ENCODE measurements around the gene FGD5. TPM values are rescaled to one million over a fixed set of nuclear protein-coding genes. Genes with fewer than 3 reads are reported as not detected.

The FGD5 gene
- total and polyA plus RNA-seq, 2 experiments from 2014 or later: 7.4 to 12.2 TPM

GRCh38 chr3:14941871-14942270 lies 123.1 kb downstream of the FGD5 start:
- peaks cover 46% of the 10 kb centered on the region for H4K20me1 ChIP-seq (replicated peaks; ENCODE audit: insufficient read depth)
- peaks cover 19% of the 10 kb centered on the region; the same call in 1 of the 2 replicates for H3K36me3 ChIP-seq (ENCODE audit: insufficient read depth)
- Mint-ChIP-seq H3K4me3 (no peak overlapping the region), H3K4me1 (peaks cover 25% of the 10 kb centered on the region), H3K27me3 (ENCODE audit: insufficient read depth, low read depth, poor library complexity) (no peaks in the 10 kb centered on the region), H3K9me3 (no peaks in the 10 kb centered on the region), H3K27ac (peak overlapping the region; percentile 23; the same call in 1 of the 2 replicates), H3K36me3 (ENCODE audit: low read depth) (peaks cover 37% of the 10 kb centered on the region)
- no peaks in the 10 kb centered on the region; the same call in 1 of the 2 replicates for H3F3A ChIP-seq (replicated peaks; ENCODE audit: low read depth)
- H3K27me3 ChIP-seq (ENCODE audit: insufficient read depth): no peaks in the 10 kb centered on the region
- H3K4me3 ChIP-seq: no peak overlapping the region
- ATAC-seq: peak; percentile 36
- H3K27ac ChIP-seq (ENCODE audit: low read depth): peak overlapping the region; percentile 1; the same call in 1 of the 2 replicates
- H3K9me2 ChIP-seq (ENCODE audit: insufficient read depth): no peaks in the 10 kb centered on the region
- TF ChIP-seq ETS1 (IDR thresholded peaks at IDR 0.05) (no peak), EZH2 (IDR thresholded peaks at IDR 0.05; ENCODE audit: low read depth, unreplicated experiment) (no peak)
- TF ChIP-seq, protein P1, sequence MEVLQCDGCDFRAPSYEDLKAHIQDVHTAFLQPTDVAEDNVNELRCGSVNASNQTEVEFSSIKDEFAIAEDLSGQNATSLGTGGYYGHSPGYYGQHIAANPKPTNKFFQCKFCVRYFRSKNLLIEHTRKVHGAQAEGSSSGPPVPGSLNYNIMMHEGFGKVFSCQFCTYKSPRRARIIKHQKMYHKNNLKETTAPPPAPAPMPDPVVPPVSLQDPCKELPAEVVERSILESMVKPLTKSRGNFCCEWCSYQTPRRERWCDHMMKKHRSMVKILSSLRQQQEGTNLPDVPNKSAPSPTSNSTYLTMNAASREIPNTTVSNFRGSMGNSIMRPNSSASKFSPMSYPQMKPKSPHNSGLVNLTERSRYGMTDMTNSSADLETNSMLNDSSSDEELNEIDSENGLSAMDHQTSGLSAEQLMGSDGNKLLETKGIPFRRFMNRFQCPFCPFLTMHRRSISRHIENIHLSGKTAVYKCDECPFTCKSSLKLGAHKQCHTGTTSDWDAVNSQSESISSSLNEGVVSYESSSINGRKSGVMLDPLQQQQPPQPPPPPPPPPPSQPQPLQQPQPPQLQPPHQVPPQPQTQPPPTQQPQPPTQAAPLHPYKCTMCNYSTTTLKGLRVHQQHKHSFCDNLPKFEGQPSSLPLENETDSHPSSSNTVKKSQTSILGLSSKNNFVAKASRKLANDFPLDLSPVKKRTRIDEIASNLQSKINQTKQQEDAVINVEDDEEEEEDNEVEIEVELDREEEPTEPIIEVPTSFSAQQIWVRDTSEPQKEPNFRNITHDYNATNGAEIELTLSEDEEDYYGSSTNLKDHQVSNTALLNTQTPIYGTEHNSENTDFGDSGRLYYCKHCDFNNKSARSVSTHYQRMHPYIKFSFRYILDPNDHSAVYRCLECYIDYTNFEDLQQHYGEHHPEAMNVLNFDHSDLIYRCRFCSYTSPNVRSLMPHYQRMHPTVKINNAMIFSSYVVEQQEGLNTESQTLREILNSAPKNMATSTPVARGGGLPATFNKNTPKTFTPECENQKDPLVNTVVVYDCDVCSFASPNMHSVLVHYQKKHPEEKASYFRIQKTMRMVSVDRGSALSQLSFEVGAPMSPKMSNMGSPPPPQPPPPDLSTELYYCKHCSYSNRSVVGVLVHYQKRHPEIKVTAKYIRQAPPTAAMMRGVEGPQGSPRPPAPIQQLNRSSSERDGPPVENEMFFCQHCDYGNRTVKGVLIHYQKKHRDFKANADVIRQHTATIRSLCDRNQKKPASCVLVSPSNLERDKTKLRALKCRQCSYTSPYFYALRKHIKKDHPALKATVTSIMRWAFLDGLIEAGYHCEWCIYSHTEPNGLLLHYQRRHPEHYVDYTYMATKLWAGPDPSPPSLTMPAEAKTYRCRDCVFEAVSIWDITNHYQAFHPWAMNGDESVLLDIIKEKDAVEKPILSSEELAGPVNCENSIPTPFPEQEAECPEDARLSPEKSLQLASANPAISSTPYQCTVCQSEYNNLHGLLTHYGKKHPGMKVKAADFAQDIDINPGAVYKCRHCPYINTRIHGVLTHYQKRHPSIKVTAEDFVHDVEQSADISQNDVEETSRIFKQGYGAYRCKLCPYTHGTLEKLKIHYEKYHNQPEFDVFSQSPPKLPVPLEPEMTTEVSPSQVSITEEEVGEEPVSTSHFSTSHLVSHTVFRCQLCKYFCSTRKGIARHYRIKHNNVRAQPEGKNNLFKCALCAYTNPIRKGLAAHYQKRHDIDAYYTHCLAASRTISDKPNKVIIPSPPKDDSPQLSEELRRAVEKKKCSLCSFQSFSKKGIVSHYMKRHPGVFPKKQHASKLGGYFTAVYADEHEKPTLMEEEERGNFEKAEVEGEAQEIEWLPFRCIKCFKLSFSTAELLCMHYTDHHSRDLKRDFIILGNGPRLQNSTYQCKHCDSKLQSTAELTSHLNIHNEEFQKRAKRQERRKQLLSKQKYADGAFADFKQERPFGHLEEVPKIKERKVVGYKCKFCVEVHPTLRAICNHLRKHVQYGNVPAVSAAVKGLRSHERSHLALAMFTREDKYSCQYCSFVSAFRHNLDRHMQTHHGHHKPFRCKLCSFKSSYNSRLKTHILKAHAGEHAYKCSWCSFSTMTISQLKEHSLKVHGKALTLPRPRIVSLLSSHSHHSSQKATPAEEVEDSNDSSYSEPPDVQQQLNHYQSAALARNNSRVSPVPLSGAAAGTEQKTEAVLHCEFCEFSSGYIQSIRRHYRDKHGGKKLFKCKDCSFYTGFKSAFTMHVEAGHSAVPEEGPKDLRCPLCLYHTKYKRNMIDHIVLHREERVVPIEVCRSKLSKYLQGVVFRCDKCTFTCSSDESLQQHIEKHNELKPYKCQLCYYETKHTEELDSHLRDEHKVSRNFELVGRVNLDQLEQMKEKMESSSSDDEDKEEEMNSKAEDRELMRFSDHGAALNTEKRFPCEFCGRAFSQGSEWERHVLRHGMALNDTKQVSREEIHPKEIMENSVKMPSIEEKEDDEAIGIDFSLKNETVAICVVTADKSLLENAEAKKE (CRISPR knock-in tag; IDR thresholded peaks at IDR 0.05): no peak
- peaks cover 45% of the 10 kb centered on the region for H3K79me2 ChIP-seq (replicated peaks; ENCODE audit: insufficient read depth)
- H3K4me1 ChIP-seq (ENCODE audit: insufficient read depth): peaks cover 17% of the 10 kb centered on the region
- H2AFZ ChIP-seq: no peak overlapping the region
- no peak overlapping the region for H3K4me2 ChIP-seq
- DNase-seq (ENCODE audit: low spot score): peak; percentile 29

DNA sequence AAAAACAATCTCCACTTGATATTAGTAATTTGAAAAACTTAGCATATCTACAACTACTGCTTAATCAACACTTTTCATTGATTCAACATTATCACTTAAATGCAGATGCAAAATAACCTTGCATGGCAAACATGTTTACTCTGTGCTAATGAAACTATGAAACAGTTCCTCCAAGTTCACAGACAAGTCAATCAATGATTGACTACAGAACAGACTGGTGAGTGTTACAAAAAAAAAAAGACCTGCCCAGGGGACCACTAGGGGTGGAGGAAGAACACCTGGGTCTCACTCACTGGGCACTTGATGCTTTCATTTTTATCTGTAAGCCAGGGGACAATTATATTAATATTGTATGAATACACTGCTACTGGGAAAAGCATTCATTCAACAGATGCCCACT lies 124.3 kb downstream of the FGD5 start:
- peaks cover 17% of the 10 kb centered on the region for H3K4me1 ChIP-seq (ENCODE audit: insufficient read depth)
- H3K4me3 ChIP-seq: no peak overlapping the region
- no peaks in the 10 kb centered on the region for H3K9me2 ChIP-seq (ENCODE audit: insufficient read depth)
- H3K79me2 ChIP-seq (replicated peaks; ENCODE audit: insufficient read depth): peaks cover 49% of the 10 kb centered on the region
- DNase-seq (ENCODE audit: low spot score) (no peak), ATAC-seq (no peak)
- no peak overlapping the region for H2AFZ ChIP-seq
- no peak overlapping the region for H3K27ac ChIP-seq (ENCODE audit: low read depth)
- H3K36me3 ChIP-seq (ENCODE audit: insufficient read depth): peaks cover 19% of the 10 kb centered on the region; the same call in 1 of the 2 replicates
- Mint-ChIP-seq H3K4me3 (no peak overlapping the region), H3K4me1 (peaks cover 25% of the 10 kb centered on the region), H3K27ac (no peak overlapping the region), H3K27me3 (ENCODE audit: insufficient read depth, low read depth, poor library complexity) (no peaks in the 10 kb centered on the region), H3K9me3 (no peaks in the 10 kb centered on the region), H3K36me3 (ENCODE audit: low read depth) (peaks cover 37% of the 10 kb centered on the region)
- no peaks in the 10 kb centered on the region; the same call in 1 of the 2 replicates for H3F3A ChIP-seq (replicated peaks; ENCODE audit: low read depth)
- no peaks in the 10 kb centered on the region for H3K27me3 ChIP-seq (ENCODE audit: insufficient read depth)
- peaks cover 43% of the 10 kb centered on the region for H4K20me1 ChIP-seq (replicated peaks; ENCODE audit: insufficient read depth)
- peak overlapping the region; percentile 50; the same call in 1 of the 2 replicates for H3K4me2 ChIP-seq
- no peak for TF ChIP-seq ZNF114 (CRISPR knock-in tag; IDR thresholded peaks at IDR 0.05)
- no peak for TF ChIP-seq ZNF331 (CRISPR knock-in tag; IDR thresholded peaks at IDR 0.05; ENCODE audit: low read depth)
- no peak for TF ChIP-seq EZH2 (IDR thresholded peaks at IDR 0.05; ENCODE audit: low read depth, unreplicated experiment)
- TF ChIP-seq CREB1 (CRISPR knock-in tag; IDR thresholded peaks at IDR 0.05; ENCODE audit: low read depth): no peak
